H1 (cell line): Measurements from ENCODE around the gene CELF2. TPM values are rescaled to one million over a fixed set of nuclear protein-coding genes. Genes with fewer than 3 reads are reported as not detected.

Source experiments
- CTCF ChIA-PET: fragments of 300-600 bp; sonication (Branson Sonifier 250); formaldehyde crosslinking; loops from one replicate; lab custom pipeline; 2021; ENCODE audit not compliant: partially characterized antibody; lab: Charles Lee
- POLR2A ChIA-PET: fragments of 300-600 bp; sonication (Branson Sonifier 250); formaldehyde crosslinking; loops from one replicate; lab custom pipeline; 2021; ENCODE audit warnings: inconsistent platforms; ENCODE audit not compliant: partially characterized antibody; lab: Charles Lee
- DNase-seq, 2 experiments: peaks; one replicate each; pipeline versions ENCODE4 v3.0.0 to v3.0.0-alpha.2; 2010 to 2022; ENCODE audit warnings: low spot score in 2 of 2, low read depth in 1 of 2, mixed read lengths in 1 of 2
- FAIRE-seq: peaks from 2 replicates; lab custom pipeline; 2011; peaks lifted over from hg19 to GRCh38; lab: Jason Lieb, UNC
- H2AFZ ChIP-seq: 2 replicates; pipeline ENCODE4 v1.8.1; 2012; ENCODE audit warnings: low read length, inconsistent platforms
- H2AK5ac ChIP-seq: 2 replicates; pipeline ENCODE4 v1.6.1; 2013; ENCODE audit warnings: low read depth, low read length
- H2BK120ac ChIP-seq: replicated peaks from 2 replicates; pipeline ENCODE3; 2013; ENCODE audit warnings: low read depth, low read length, inconsistent platforms
- H2BK12ac ChIP-seq: 2 replicates; pipeline ENCODE4 v1.6.1; 2013; ENCODE audit warnings: low read depth, low read length
- H2BK15ac ChIP-seq: 2 replicates; pipeline ENCODE4 v1.6.1; 2013; ENCODE audit warnings: low read length
- H2BK20ac ChIP-seq: 2 replicates; pipeline ENCODE4 v1.6.1; 2013; ENCODE audit warnings: low read length
- H2BK5ac ChIP-seq: 2 replicates; pipeline ENCODE4 v1.6.1; 2013; ENCODE audit warnings: low read depth, low read length
- H3K14ac ChIP-seq: 2 replicates; pipeline ENCODE4 v1.6.1; 2013; ENCODE audit warnings: inconsistent platforms; ENCODE audit not compliant: insufficient read length
- H3K18ac ChIP-seq: 2 replicates; pipeline ENCODE4 v1.6.1; 2013; ENCODE audit warnings: low read length; ENCODE audit errors: extremely low read depth
- H3K23ac ChIP-seq: 2 replicates; pipeline ENCODE4 v1.6.1; 2013; ENCODE audit warnings: inconsistent platforms; ENCODE audit not compliant: insufficient read length
- H3K23me2 ChIP-seq: 2 replicates; pipeline ENCODE4 v1.6.1; 2013; ENCODE audit warnings: low read depth, low read length
- H3K27ac ChIP-seq: 2 replicates; pipeline ENCODE4 v1.6.1; 2011; ENCODE audit warnings: low read depth, low read length, inconsistent platforms
- H3K27me3 ChIP-seq, 4 experiments: replicated peaks in 1 of 4; 1 replicate in 1 of 4; 2 replicates in 3 of 4; pipeline versions ENCODE4 v1.6.1 to v1.8.1; 2011 to 2013; ENCODE audit warnings: low read length in 3 of 4, mild to moderate bottlenecking in 3 of 4, inconsistent platforms in 2 of 4, mixed read lengths in 2 of 4, moderate library complexity in 1 of 4; ENCODE audit not compliant: control insufficient read depth in 3 of 4, insufficient read depth in 3 of 4; ENCODE audit errors: extremely low read depth in 1 of 4
- H3K36me3 ChIP-seq, 4 experiments: 2 replicates each; pipeline versions ENCODE4 v1.6.1 to v1.8.1; 2011 to 2013; ENCODE audit warnings: mild to moderate bottlenecking in 4 of 4, low read length in 3 of 4, moderate library complexity in 2 of 4, control low read depth in 1 of 4, inconsistent platforms in 1 of 4; ENCODE audit not compliant: insufficient read depth in 4 of 4, control insufficient read depth in 2 of 4
- H3K4ac ChIP-seq: replicated peaks from 2 replicates; pipeline ENCODE3; 2013; ENCODE audit warnings: low read length, low read depth, mixed read lengths, inconsistent platforms; ENCODE audit not compliant: insufficient read length
- H3K4me1 ChIP-seq, 4 experiments: replicated peaks in 1 of 4; 1 replicate in 1 of 4; 2 replicates in 3 of 4; pipeline versions ENCODE4 v1.6.1 to v1.8.1; 2011 to 2013; ENCODE audit warnings: low read length in 3 of 4, inconsistent platforms in 2 of 4, mixed read lengths in 1 of 4; ENCODE audit not compliant: insufficient read depth in 4 of 4, control insufficient read depth in 3 of 4
- H3K4me2 ChIP-seq, 2 experiments: 2 replicates each; pipeline versions ENCODE4 v1.6.1 to v1.8.1; 2011 to 2013; ENCODE audit warnings: low read depth in 2 of 2, low read length in 2 of 2, control low read depth in 1 of 2, inconsistent platforms in 1 of 2, mild to moderate bottlenecking in 1 of 2; ENCODE audit not compliant: insufficient read depth in 1 of 2
- H3K4me3 ChIP-seq, 4 experiments: fragments of 200-600, 300-600 bp in 1 of 4; sonication (generic), shearing (Covaris generic), sonication (Bioruptor Twin) in 1 of 4; 2 replicates each; pipeline versions ENCODE4 v1.5.1 to v1.8.1; 2011 to 2016; ENCODE audit warnings: low read length in 4 of 4, low read depth in 3 of 4, control low read depth in 2 of 4, inconsistent platforms in 2 of 4, mild to moderate bottlenecking in 2 of 4, mixed read lengths in 1 of 4, moderate library complexity in 1 of 4; ENCODE audit not compliant: insufficient read depth in 2 of 4; ENCODE audit errors: extremely low read depth in 1 of 4
- H3K56ac ChIP-seq: replicated peaks from 2 replicates; pipeline ENCODE3; 2013; ENCODE audit warnings: low read depth, mild to moderate bottlenecking, mixed read lengths, low read length, inconsistent platforms; ENCODE audit not compliant: insufficient read length
- H3K79me1 ChIP-seq: 2 replicates; pipeline ENCODE4 v1.6.1; 2013; ENCODE audit warnings: low read depth, low read length, control low read depth
- H3K79me2 ChIP-seq, 2 experiments: 2 replicates each; pipeline versions ENCODE4 v1.6.1 to v1.8.1; 2012 to 2013; ENCODE audit warnings: low read length in 2 of 2, mild to moderate bottlenecking in 2 of 2, inconsistent platforms in 1 of 2; ENCODE audit not compliant: insufficient read depth in 2 of 2, control insufficient read depth in 1 of 2
- H3K9ac ChIP-seq, 4 experiments: replicated peaks in 1 of 4; 1 replicate in 1 of 4; 2 replicates in 3 of 4; pipeline versions ENCODE4 v1.6.1 to v1.8.1; 2011 to 2013; ENCODE audit warnings: low read depth in 3 of 4, low read length in 3 of 4, control low read depth in 2 of 4, mild to moderate bottlenecking in 2 of 4, moderate library complexity in 2 of 4, inconsistent platforms in 1 of 4; ENCODE audit errors: extremely low read depth in 1 of 4
- H3K9me3 ChIP-seq, 2 experiments: 2 replicates each; pipeline versions ENCODE4 v1.6.1 to v1.8.1; 2012 to 2013; ENCODE audit warnings: mild to moderate bottlenecking in 2 of 2, moderate library complexity in 2 of 2, control low read depth in 1 of 2, inconsistent platforms in 1 of 2, low read depth in 1 of 2, low read length in 1 of 2, mixed read lengths in 1 of 2; ENCODE audit not compliant: insufficient read depth in 2 of 2
- H4K20me1 ChIP-seq, 2 experiments: replicated peaks in 1 of 2; 2 replicates each; pipeline versions ENCODE3 to v1.8.1; 2011 to 2013; ENCODE audit warnings: inconsistent platforms in 2 of 2, low read length in 2 of 2, mild to moderate bottlenecking in 1 of 2; ENCODE audit not compliant: insufficient read depth in 2 of 2, control insufficient read depth in 1 of 2
- H4K5ac ChIP-seq: 2 replicates; pipeline ENCODE4 v1.6.1; 2013; ENCODE audit warnings: low read length, low read depth, mixed read lengths, inconsistent platforms; ENCODE audit not compliant: insufficient read length
- H4K8ac ChIP-seq: 2 replicates; pipeline ENCODE4 v1.8.0; 2013; ENCODE audit warnings: mild to moderate bottlenecking, moderate library complexity, low read length, inconsistent platforms; ENCODE audit not compliant: insufficient read depth; ENCODE audit errors: extremely low read depth
- H4K91ac ChIP-seq: replicated peaks from 2 replicates; pipeline ENCODE3; 2013; ENCODE audit warnings: low read length, mixed read lengths, inconsistent platforms; ENCODE audit not compliant: insufficient read length
- HDAC6 ChIP-seq: IDR thresholded peaks from one replicate; pipeline ENCODE4 v1.7.1; 2012; ENCODE audit warnings: low read depth, mild to moderate bottlenecking, inconsistent platforms, low read length, moderate library complexity
- RNF2 ChIP-seq: fragments of 200-900, 300-1000 bp; sonication (generic); IDR thresholded peaks from 2 replicates; pipeline ENCODE4 v1.7.1; 2016; ENCODE audit warnings: borderline replicate concordance, low read depth, mild to moderate bottlenecking, antibody characterized with exemption, low read length; ENCODE audit not compliant: poor library complexity, severe bottlenecking; ENCODE audit errors: missing control alignments
- WGBS, 2 experiments: shearing (Covaris generic) in 1 of 2; methylation state at CpG; one replicate each; pipeline versions ENCODE4 v1.1.6 to v1.1.7; 2013 to 2015; ENCODE audit warnings: low lambda C conversion rate in 2 of 2, mixed read lengths in 2 of 2, inconsistent platforms in 1 of 2, low coverage in 1 of 2, missing lambda C conversion rate in 1 of 2; ENCODE audit not compliant: insufficient replicate concordance in 2 of 2, insufficient coverage in 1 of 2, insufficient read length in 1 of 2; ENCODE audit errors: extremely low coverage in 1 of 2, missing lambda C conversion rate in 1 of 2; 5-methylcytosine and 5-hydroxymethylcytosine counted together
- polyA plus RNA-seq, 7 experiments: library from polyadenylated mRNA; depleted of rRNA in 3 of 7; stranded (reverse) in 5 of 7; unstranded in 2 of 7; fragments of >200 nt in 5 of 7; fragments of 200-250 nt in 2 of 7; gene quantifications; 1 replicate in 5 of 7; 2 replicates in 1 of 7; 4 replicates in 1 of 7; pipeline versions ENCODE4 v1.2.1 to v1.2.3, GENCODE V29; 2011 to 2013; ENCODE audit warnings: missing spikeins in 2 of 7, mixed read lengths in 2 of 7
- total RNA-seq: library from RNA; stranded (reverse); fragmentation: NEBNext Ultra II Directional; extraction: Animal tissue kit (Norgen Biotek cat#: 25700); gene quantifications from 2 replicates; pipeline ENCODE4 v1.2.1, GENCODE V29; 2021

The CELF2 gene
- total and polyA plus RNA-seq, 2 of the 8 experiments (the other 6 are each of a cell fraction or from before 2014, with no cell fraction given): 18.3 to 22.7 TPM

- DNase-seq: peak in 1 of 2 experiments; percentile 28
- Histone ChIP-seq H3K14ac (no peak overlapping the region), H3K23ac (no peak overlapping the region), H3K23me2 (no peaks in the 10 kb centered on the region; the same call in 1 of the 2 replicates), H4K91ac (no peak overlapping the region), H2AFZ (no peak overlapping the region), H3K4me1 (no peaks in the 10 kb centered on the region; a peak in 1 of 7 replicates), H2BK120ac (no peak overlapping the region), H4K5ac (no peak overlapping the region), H3K4me2 (no peak overlapping the region), H3K9me3 (no peaks in the 10 kb centered on the region), H2BK5ac (no peak overlapping the region), H3K4me3 (no peak overlapping the region), H2BK15ac (no peak overlapping the region), H2BK12ac (no peak overlapping the region), H3K79me2 (no peaks in the 10 kb centered on the region), H4K20me1 (no peaks in the 10 kb centered on the region), H3K79me1 (no peaks in the 10 kb centered on the region), H3K56ac (no peak overlapping the region), H2AK5ac (no peak overlapping the region), H3K27me3 (no peaks in the 10 kb centered on the region), H3K27ac (no peak overlapping the region), H3K4ac (no peak overlapping the region), H3K36me3 (no peaks in the 10 kb centered on the region), H4K8ac (no peak overlapping the region), H2BK20ac (no peak overlapping the region), H3K18ac (no peak overlapping the region), H3K9ac (no peak overlapping the region)
- WGBS, 2 experiments: 92% methylated on average over 14 of the region's 14 CpGs; no CpG with 5 or more reads in 1 of the 2 experiments
- CTCF ChIA-PET: interaction anchor here (1.2 to 1.9 kb wide), 2 partner anchors 15 to 30 kb away, joined by 6 read pairs; no protein-coding TSS in a partner anchor
- POLR2A ChIA-PET: no interaction called here
- FAIRE-seq: no peak
- TF ChIP-seq HDAC6: no peak
- TF ChIP-seq RNF2: no peak
Observed at GRCh38 chr10:11300563-11300962, 282.9 kb downstream of the CELF2 start.
